NT2/D1 (cell line): ENCODE data around the gene BFSP2.

Source experiments
- SUZ12 ChIP-seq: IDR thresholded peaks from 2 replicates; pipeline ENCODE4 v1.6.1; 2011; ENCODE audit not compliant: insufficient read length, insufficient read depth; ENCODE audit errors: extremely low read depth
- YY1 ChIP-seq: IDR thresholded peaks from 2 replicates; pipeline ENCODE4 v1.6.1; 2011; ENCODE audit not compliant: insufficient read length, insufficient read depth
- ZNF274 ChIP-seq: IDR thresholded peaks from 2 replicates; pipeline ENCODE4 v1.6.1; 2011; ENCODE audit warnings: mild to moderate bottlenecking, low read depth, low read length

DNA sequence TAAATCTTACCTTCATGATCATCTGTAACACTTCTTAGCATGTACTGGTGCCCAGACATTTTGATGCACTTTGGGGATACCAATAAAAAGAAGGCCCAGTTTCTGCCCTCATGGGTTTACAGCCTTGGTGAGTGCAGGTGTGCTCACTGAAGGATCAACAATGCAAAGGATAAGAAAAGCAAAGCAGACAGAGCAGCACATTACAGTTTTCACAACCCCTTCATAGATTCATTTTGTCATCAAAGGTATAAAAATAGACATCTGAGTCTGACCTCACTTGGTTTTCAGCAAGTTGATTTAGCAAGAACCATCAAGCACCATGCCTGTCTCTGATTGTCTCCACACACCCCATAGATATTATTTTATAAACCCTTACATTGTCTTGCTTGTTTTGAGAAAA is 77.6 kb downstream of the BFSP2 start:
- no peak for TF ChIP-seq SUZ12
- TF ChIP-seq ZNF274 = no peak
- TF ChIP-seq YY1 = no peak
